ENCODE results near the gene KRTAP16-1. TPM values are rescaled to one million over a fixed set of nuclear protein-coding genes. Genes with fewer than 3 reads are reported as not detected.

KRTAP16-1 gene
- total RNA-seq, 1 experiment from 2014 or later, result not detected

DNA sequence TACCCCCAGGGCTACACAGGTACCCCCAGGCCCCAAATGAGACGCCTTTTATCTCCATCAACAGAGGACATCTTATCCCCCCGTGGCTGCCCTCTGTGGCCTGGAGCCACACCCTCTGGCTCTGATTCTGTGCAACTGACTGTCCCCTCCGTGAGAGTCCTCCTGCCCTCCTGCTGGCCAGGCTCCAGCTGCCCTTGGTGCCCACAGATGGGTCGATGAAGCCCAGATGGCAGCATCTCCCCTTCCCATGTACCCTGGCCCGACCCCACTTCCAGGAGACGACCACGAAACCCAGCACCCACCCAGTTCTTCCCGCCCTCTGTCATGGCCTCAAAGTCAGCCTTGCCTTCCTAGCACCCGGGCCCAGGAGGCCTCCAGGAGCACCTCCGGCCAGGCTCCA is 16.0 kb upstream of the KRTAP16-1 start:
- DNase-seq (ENCODE audit: low read depth in 1 of 2, low spot score in 2 of 2), result no peak
- 0 out of 2 replicates have a peak, but pooled peaks cover 5% of the 10 kb centered on the region for H3K4me1 ChIP-seq (replicated peaks)
- no peaks in the 10 kb centered on the region for H3K9me3 ChIP-seq (replicated peaks)
- H3K27ac ChIP-seq, result no peak overlapping the region
- H3K36me3 ChIP-seq, result no peaks in the 10 kb centered on the region
- H3K27me3 ChIP-seq (replicated peaks), result no peaks in the 10 kb centered on the region
- no peak overlapping the region for H3K4me3 ChIP-seq

GRCh38 chr17:41324180-41325075 is 15.3 kb upstream of the KRTAP16-1 start:
- DNase-seq (ENCODE audit: low read depth in 1 of 2, low spot score in 2 of 2), result peak in 1 of 2 experiments; percentile 34
- Histone ChIP-seq H3K36me3 (no peaks in the 10 kb centered on the region), H3K4me3 (no peak overlapping the region), H3K27ac (no peak overlapping the region), H3K27me3 (replicated peaks) (no peaks in the 10 kb centered on the region), H3K4me1 (replicated peaks) (0 out of 2 replicates have a peak, but pooled peaks cover 4% of the 10 kb centered on the region), H3K9me3 (replicated peaks) (0 out of 2 replicates have a peak, but pooled peaks cover 2% of the 10 kb centered on the region)

DNA sequence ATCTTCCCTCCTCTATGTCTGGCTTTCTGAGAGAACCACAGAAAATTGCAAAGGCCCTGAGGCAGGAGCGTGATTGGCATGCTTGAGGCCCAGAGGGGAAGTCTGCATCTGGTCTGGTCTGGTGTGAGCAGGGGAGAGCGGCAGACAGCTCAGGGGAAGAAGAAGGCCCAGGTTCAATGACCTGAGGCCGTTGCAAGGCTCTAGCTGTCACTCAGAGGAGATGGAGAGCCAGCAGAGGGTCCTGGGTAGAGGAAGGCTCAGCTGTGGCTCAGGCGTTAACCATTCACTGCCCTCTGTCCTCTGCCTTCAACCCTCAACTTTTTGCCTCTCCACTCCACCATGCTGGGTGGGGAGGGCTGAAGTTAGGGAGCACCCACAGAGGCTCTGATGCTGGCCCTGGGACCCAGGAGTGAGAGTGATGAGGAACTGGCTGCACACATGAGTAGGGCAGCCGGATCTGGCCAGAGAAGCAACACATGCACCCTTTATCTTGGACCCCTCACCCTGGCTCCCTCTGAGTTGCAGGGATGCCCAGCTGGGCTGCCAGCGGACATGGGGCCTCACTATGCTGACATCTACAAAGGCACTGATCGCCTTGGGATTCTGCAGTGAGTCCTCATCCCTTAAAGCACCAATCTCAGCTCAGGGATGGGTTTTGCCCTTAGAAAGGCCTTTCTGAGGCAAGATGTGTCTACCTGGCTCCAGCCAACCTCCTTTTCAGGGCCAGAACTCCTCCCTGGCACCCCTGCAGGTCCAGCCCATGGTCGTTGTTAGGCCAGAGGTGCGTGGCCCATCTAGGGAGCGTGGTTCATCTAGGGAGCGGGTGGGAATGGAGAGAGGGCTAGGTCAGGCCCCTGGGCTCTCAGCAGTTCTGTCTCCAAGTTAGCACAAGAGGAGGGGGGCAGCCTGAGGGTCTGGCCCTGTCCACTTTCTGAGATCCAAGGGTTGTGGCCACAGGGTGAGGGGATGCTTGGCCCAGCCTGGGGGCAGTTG is 14.1 kb upstream of the KRTAP16-1 start:
- Histone ChIP-seq H3K36me3 (no peaks in the 10 kb centered on the region), H3K4me1 (replicated peaks) (no peaks in the 10 kb centered on the region), H3K4me3 (no peak overlapping the region), H3K27ac (no peak overlapping the region), H3K9me3 (replicated peaks) (0 out of 2 replicates have a peak, but pooled peaks cover 2% of the 10 kb centered on the region), H3K27me3 (replicated peaks) (no peaks in the 10 kb centered on the region)
- no peak for DNase-seq (ENCODE audit: low read depth in 1 of 2, low spot score in 2 of 2)

DNA sequence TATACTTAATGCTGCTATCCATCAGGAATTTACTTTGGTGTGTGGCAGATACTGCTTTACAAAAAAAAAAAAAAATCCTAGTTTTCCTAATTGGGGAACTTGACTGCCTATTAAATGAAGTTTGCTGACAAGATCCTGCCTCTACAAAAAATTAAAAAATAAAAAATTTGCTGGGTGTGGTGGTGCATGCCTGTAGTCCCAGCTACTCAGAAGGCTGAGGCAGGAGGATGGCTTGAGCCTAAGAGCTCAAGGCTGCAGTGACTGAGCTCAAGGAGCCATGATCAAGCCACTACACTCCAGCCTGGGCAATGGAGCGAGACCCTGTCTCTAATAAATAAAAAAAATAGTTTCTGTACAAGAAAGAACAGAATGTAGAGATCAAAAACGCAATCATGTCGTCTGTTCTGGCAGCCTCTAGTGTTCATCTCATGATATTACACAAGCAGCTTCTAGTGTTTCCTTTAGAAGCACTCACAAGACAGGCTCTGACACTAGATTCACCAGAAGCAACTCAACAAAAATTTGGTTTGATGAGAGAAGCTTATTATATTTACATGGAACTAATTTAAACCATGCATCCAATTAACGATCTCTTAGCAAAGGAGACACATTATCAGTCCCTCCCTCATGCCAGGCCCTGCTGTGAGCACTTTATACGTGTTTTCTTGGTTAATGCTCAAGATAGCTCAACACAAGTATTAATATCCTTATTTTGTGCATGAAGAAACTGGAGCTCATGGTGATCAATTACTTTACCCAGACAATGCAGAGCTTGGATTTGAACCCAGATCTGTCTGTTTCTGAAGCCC is 13.2 kb upstream of the KRTAP16-1 start:
- no peak overlapping the region for H3K27ac ChIP-seq
- H3K9me3 ChIP-seq (replicated peaks), result 0 out of 2 replicates have a peak, but pooled peaks cover 2% of the 10 kb centered on the region
- H3K4me1 ChIP-seq (replicated peaks), result no peaks in the 10 kb centered on the region
- no peaks in the 10 kb centered on the region for H3K36me3 ChIP-seq
- peak in 1 of 2 experiments; percentile 54 for DNase-seq (ENCODE audit: low read depth in 1 of 2, low spot score in 2 of 2)
- H3K4me3 ChIP-seq, result no peak overlapping the region
- H3K27me3 ChIP-seq (replicated peaks), result no peaks in the 10 kb centered on the region

GRCh38 chr17:41318231-41318630 is 9.1 kb upstream of the KRTAP16-1 start:
- no peak overlapping the region for H3K4me3 ChIP-seq
- no peaks in the 10 kb centered on the region for H3K4me1 ChIP-seq (replicated peaks)
- H3K27ac ChIP-seq, result no peak overlapping the region
- no peak for DNase-seq (ENCODE audit: low read depth in 1 of 2, low spot score in 2 of 2)
- H3K27me3 ChIP-seq (replicated peaks), result no peaks in the 10 kb centered on the region
- H3K36me3 ChIP-seq, result no peaks in the 10 kb centered on the region
- H3K9me3 ChIP-seq (replicated peaks), result 0 out of 2 replicates have a peak, but pooled peaks cover 2% of the 10 kb centered on the region

DNA sequence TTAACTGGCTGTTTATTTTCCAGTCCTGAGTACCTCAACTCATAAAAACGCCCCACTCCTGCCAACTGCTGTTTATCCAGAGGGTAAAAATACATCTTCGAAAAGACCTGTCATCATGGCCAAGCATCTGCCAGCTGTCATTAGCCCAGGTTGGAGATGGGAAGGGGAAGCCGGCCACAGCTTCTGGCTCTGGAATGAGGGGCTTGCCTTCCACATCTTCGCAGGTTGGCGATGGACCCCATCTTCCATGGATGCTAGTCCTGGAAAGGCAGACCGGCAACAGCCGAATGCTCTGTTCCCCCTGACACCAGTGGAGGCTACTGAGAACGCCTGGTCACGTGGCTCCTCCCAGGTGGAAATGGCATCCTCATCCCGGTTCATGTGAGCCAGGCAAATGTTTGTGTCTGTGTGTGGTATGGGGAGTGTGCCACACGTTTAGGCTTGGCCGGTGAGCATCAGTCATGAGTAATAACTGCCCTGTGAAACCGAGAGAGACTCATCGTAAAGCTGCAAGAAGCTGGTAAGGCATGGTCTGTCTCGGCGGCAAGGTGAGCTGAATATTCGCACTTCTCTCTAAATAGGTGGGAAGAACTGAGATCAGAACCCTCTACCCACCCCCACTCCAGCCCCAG is 6.8 kb upstream of the KRTAP16-1 start:
- Histone ChIP-seq H3K27me3 (replicated peaks) (no peaks in the 10 kb centered on the region), H3K9me3 (replicated peaks) (0 out of 2 replicates have a peak, but pooled peaks cover 2% of the 10 kb centered on the region), H3K36me3 (no peaks in the 10 kb centered on the region), H3K4me3 (no peak overlapping the region), H3K27ac (no peak overlapping the region), H3K4me1 (replicated peaks) (no peaks in the 10 kb centered on the region)
- DNase-seq (ENCODE audit: low read depth in 1 of 2, low spot score in 2 of 2), result no peak

GRCh38 chr17:41315204-41315794 is 6.2 kb upstream of the KRTAP16-1 start, which contains the start of gene KRTAP17-1:
TSS of gene KRTAP17-1 (minus strand) at chr17:41315710. CDS start at chr17:41315650, 60 bp downstream.
- Histone ChIP-seq H3K27ac (no peak within 1 kb of the TSS), H3K9me3 (replicated peaks) (0 out of 2 replicates have a peak, but pooled peaks cover 2% of the 10 kb centered on the region), H3K27me3 (replicated peaks) (no peaks in the 10 kb centered on the region), H3K4me1 (replicated peaks) (no peaks in the 10 kb centered on the region), H3K4me3 (no peak within 1 kb of the TSS), H3K36me3 (no peaks in the 10 kb centered on the region)
- no peak for DNase-seq (ENCODE audit: low read depth in 1 of 2, low spot score in 2 of 2)

DNA sequence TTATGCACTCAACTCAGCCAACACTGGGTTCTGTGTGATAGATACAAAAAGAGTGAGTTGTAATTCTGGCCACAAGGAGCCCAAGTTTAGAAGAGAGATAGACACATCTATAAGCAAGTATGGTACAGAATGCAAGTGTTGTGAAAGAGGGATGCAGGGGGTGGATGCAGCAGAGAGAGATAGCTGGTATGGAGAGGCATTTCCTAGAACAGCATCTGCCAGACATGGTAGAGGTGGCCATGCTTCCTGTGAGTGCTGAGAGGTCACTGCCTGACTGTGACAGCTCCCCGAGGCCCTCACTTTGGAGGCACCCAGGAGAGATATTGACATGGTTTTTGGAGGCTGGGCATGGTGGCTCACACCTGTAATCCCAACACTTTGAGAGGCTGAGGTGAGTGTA is 2.0 kb upstream of the KRTAP16-1 start:
- H3K36me3 ChIP-seq, result no peaks in the 10 kb centered on the region
- no peaks in the 10 kb centered on the region for H3K9me3 ChIP-seq (replicated peaks)
- no peaks in the 10 kb centered on the region for H3K27me3 ChIP-seq (replicated peaks)
- H3K27ac ChIP-seq, result no peak overlapping the region
- no peak for DNase-seq (ENCODE audit: low read depth in 1 of 2, low spot score in 2 of 2)
- H3K4me3 ChIP-seq, result no peak overlapping the region
- H3K4me1 ChIP-seq (replicated peaks), result peaks cover 9% of the 10 kb centered on the region; the same call in 1 of the 2 replicates

DNA sequence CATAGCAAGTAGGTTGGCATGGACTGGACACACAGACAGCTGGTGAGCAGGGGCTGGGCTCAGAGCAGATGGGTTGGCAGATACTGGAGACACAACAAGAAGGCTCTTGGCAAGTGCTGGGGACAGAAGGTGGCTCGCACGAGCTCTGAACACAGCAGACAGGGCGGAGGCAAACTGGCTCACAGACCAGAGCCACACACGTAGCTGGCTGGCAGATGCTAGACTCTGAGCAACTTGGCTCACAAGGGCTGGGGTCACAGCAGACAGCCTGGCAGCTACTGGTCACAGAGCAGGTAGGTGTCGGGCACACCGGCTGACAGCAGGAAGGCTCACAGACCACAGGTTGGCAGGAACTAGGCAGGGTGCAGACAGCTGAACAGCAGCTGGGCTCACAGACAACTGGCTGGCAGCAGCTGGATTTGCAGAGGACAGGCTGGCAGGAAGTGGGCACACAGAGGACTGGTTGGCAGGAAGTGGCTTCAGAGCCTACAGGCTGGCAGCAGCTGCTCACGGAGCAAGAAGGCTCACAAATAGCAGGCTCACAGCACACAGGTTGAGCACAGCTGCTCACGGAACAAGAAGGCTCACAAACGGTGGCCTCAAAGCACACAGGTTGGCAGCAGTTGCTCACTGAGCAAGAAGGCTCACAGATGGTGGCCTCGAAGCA is 725 bp downstream of the KRTAP16-1 start:
- H3K9me3 ChIP-seq (replicated peaks), result no peaks in the 10 kb centered on the region
- no peaks in the 10 kb centered on the region for H3K36me3 ChIP-seq
- H3K27ac ChIP-seq, result no peak overlapping the region
- DNase-seq (ENCODE audit: low read depth in 1 of 2, low spot score in 2 of 2), result no peak
- H3K4me1 ChIP-seq (replicated peaks), result peaks cover 9% of the 10 kb centered on the region; the same call in 1 of the 2 replicates
- H3K27me3 ChIP-seq (replicated peaks), result no peaks in the 10 kb centered on the region
- no peak overlapping the region for H3K4me3 ChIP-seq

GRCh38 chr17:41307647-41308046 is 1.5 kb downstream of the KRTAP16-1 start:
- H3K4me1 ChIP-seq (replicated peaks), result peaks cover 9% of the 10 kb centered on the region; the same call in 1 of the 2 replicates
- DNase-seq (ENCODE audit: low read depth in 1 of 2, low spot score in 2 of 2), result no peak
- no peak overlapping the region for H3K4me3 ChIP-seq
- H3K36me3 ChIP-seq, result no peaks in the 10 kb centered on the region
- no peak overlapping the region for H3K27ac ChIP-seq
- H3K9me3 ChIP-seq (replicated peaks), result no peaks in the 10 kb centered on the region
- H3K27me3 ChIP-seq (replicated peaks), result no peaks in the 10 kb centered on the region

DNA sequence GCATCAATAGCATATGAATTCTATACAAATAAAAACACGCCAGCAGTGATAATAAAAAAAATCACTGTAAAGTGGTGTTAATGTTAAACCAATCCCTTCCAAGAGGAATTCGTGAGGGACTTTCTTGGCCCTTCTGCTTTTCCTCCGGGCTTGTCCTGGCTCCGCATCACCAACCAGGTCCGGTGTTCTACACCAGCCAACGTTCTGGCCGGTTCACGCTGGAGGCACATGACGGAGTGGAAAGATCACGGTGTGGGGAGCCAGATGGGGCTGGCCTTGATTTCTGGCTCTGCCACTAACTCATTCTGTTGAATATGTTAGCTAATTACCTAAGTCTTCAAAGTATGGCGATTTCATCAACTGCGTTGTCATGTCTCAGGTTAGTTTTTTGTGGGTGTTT is 5.0 kb downstream of the KRTAP16-1 start:
- H3K4me1 ChIP-seq (replicated peaks), result peaks cover 9% of the 10 kb centered on the region; the same call in 1 of the 2 replicates
- no peaks in the 10 kb centered on the region for H3K27me3 ChIP-seq (replicated peaks)
- H3K9me3 ChIP-seq (replicated peaks), result no peaks in the 10 kb centered on the region
- no peak for DNase-seq (ENCODE audit: low read depth in 1 of 2, low spot score in 2 of 2)
- no peaks in the 10 kb centered on the region for H3K36me3 ChIP-seq
- no peak overlapping the region for H3K27ac ChIP-seq
- H3K4me3 ChIP-seq, result no peak overlapping the region

GRCh38 chr17:41302981-41303380 is 6.1 kb downstream of the KRTAP16-1 start:
- H3K9me3 ChIP-seq (replicated peaks), result no peaks in the 10 kb centered on the region
- no peaks in the 10 kb centered on the region for H3K27me3 ChIP-seq (replicated peaks)
- no peak overlapping the region for H3K4me3 ChIP-seq
- no peaks in the 10 kb centered on the region for H3K36me3 ChIP-seq
- H3K4me1 ChIP-seq (replicated peaks), result 0 out of 2 replicates have a peak, but pooled peaks cover 3% of the 10 kb centered on the region
- H3K27ac ChIP-seq, result no peak overlapping the region
- no peak for DNase-seq (ENCODE audit: low read depth in 1 of 2, low spot score in 2 of 2)

Data from SJSA1 (cell line).